ENCODE measurements around the gene CHCHD6. TPM values are rescaled to one million over a fixed set of nuclear protein-coding genes. Genes with fewer than 3 reads are reported as not detected.

Gene CHCHD6
- total RNA-seq, 1 experiment from 2014 or later = 45.9 TPM

GRCh38 chr3:126978291-126978690 is 274.3 kb downstream of the CHCHD6 start:
- peaks cover 22% of the 10 kb centered on the region for H3K36me3 Mint-ChIP-seq (ENCODE audit: insufficient read depth, unreplicated experiment)
- no peak for TF ChIP-seq CTCF (IDR thresholded peaks at IDR 0.05; ENCODE audit: unreplicated experiment)
- H3K27me3 Mint-ChIP-seq (ENCODE audit: unreplicated experiment) = peaks cover 48% of the 10 kb centered on the region
- DNase-seq = no peak
- CTCF ChIA-PET = interaction anchor here (1.0 kb wide), 1 partner anchor 226 kb away, joined by 3 read pairs; no protein-coding TSS in a partner anchor
- no peak overlapping the region for H3K27ac Mint-ChIP-seq (ENCODE audit: unreplicated experiment)
- no peak overlapping the region for H3K4me3 Mint-ChIP-seq (ENCODE audit: low read depth, unreplicated experiment)
- H3K4me1 Mint-ChIP-seq (ENCODE audit: low read depth, unreplicated experiment) = peaks cover 11% of the 10 kb centered on the region
- peaks cover 11% of the 10 kb centered on the region for H3K9me3 Mint-ChIP-seq (ENCODE audit: low read depth, unreplicated experiment)
- intact Hi-C loops (cut with micrococcal nuclease; ENCODE audit: unreplicated experiment) = no loop called here
- BruUV-seq (replicated peaks) = no TSS peak

- Mint-ChIP-seq H3K4me3 (ENCODE audit: low read depth, unreplicated experiment) (no peak overlapping the region), H3K27ac (ENCODE audit: unreplicated experiment) (no peak overlapping the region), H3K27me3 (ENCODE audit: unreplicated experiment) (peaks cover 46% of the 10 kb centered on the region), H3K4me1 (ENCODE audit: low read depth, unreplicated experiment) (peaks cover 11% of the 10 kb centered on the region), H3K9me3 (ENCODE audit: low read depth, unreplicated experiment) (peaks cover 10% of the 10 kb centered on the region), H3K36me3 (ENCODE audit: insufficient read depth, unreplicated experiment) (peaks cover 27% of the 10 kb centered on the region)
- CTCF ChIA-PET = interaction anchor here (1.0 kb wide), 1 partner anchor 227 kb away, joined by 3 read pairs; no protein-coding TSS in a partner anchor
- intact Hi-C loops (cut with micrococcal nuclease; ENCODE audit: unreplicated experiment) = no loop called here
- no TSS peak for BruUV-seq (replicated peaks)
- no peak for DNase-seq
- no peak for TF ChIP-seq CTCF (IDR thresholded peaks at IDR 0.05; ENCODE audit: unreplicated experiment)
Observed at GRCh38 chr3:126979046-126979628, 275.1 kb downstream of the CHCHD6 start.

GRCh38 chr3:126980266-126980811 is 276.3 kb downstream of the CHCHD6 start:
- Mint-ChIP-seq H3K9me3 (ENCODE audit: low read depth, unreplicated experiment) (peaks cover under 1% of the 10 kb centered on the region), H3K4me3 (ENCODE audit: low read depth, unreplicated experiment) (no peak overlapping the region), H3K36me3 (ENCODE audit: insufficient read depth, unreplicated experiment) (peaks cover 37% of the 10 kb centered on the region), H3K4me1 (ENCODE audit: low read depth, unreplicated experiment) (peaks cover 11% of the 10 kb centered on the region), H3K27ac (ENCODE audit: unreplicated experiment) (no peak overlapping the region), H3K27me3 (ENCODE audit: unreplicated experiment) (peaks cover 35% of the 10 kb centered on the region)
- no TSS peak for BruUV-seq (replicated peaks)
- CTCF ChIA-PET = interaction anchor here (3.3 kb wide), 1 partner anchor 476 kb away, joined by 17 read pairs; no protein-coding TSS in a partner anchor
- no peak for DNase-seq
- TF ChIP-seq CTCF (IDR thresholded peaks at IDR 0.05; ENCODE audit: unreplicated experiment) = no peak
- intact Hi-C loops (cut with micrococcal nuclease; ENCODE audit: unreplicated experiment) = loop anchor here (5.0 to 10.0 kb wide), 3 partner anchors 194 to 477 kb away; no protein-coding TSS in a partner anchor

- Mint-ChIP-seq H3K36me3 (ENCODE audit: insufficient read depth, unreplicated experiment) (peaks cover 40% of the 10 kb centered on the region), H3K27me3 (ENCODE audit: unreplicated experiment) (peaks cover 35% of the 10 kb centered on the region), H3K9me3 (ENCODE audit: low read depth, unreplicated experiment) (no peaks in the 10 kb centered on the region), H3K4me3 (ENCODE audit: low read depth, unreplicated experiment) (peak overlapping the region; percentile 75), H3K27ac (ENCODE audit: unreplicated experiment) (no peak overlapping the region), H3K4me1 (ENCODE audit: low read depth, unreplicated experiment) (peaks cover 22% of the 10 kb centered on the region)
- no TSS peak for BruUV-seq (replicated peaks)
- intact Hi-C loops (cut with micrococcal nuclease; ENCODE audit: unreplicated experiment) = loop anchor here (1.0 to 10.0 kb wide), 4 partner anchors 193 to 475 kb away; no protein-coding TSS in a partner anchor
- no peak for TF ChIP-seq CTCF (IDR thresholded peaks at IDR 0.05; ENCODE audit: unreplicated experiment)
- CTCF ChIA-PET = interaction anchor here (0.9 to 3.3 kb wide), 7 partner anchors 67 to 474 kb away, joined by 3 to 17 read pairs (median 4); no protein-coding TSS in a partner anchor
- no peak for DNase-seq
Observed at GRCh38 chr3:126982126-126982470, 278.1 kb downstream of the CHCHD6 start.
